OCI-M2 (cell line): ENCODE results near the gene CCNL2.

Source experiments
- DNase-seq: peaks from one replicate; lab custom pipeline; 2025; ENCODE audit not compliant: unreplicated experiment; lab: John Stamatoyannopoulos, UW

CCNL2 gene

DNA sequence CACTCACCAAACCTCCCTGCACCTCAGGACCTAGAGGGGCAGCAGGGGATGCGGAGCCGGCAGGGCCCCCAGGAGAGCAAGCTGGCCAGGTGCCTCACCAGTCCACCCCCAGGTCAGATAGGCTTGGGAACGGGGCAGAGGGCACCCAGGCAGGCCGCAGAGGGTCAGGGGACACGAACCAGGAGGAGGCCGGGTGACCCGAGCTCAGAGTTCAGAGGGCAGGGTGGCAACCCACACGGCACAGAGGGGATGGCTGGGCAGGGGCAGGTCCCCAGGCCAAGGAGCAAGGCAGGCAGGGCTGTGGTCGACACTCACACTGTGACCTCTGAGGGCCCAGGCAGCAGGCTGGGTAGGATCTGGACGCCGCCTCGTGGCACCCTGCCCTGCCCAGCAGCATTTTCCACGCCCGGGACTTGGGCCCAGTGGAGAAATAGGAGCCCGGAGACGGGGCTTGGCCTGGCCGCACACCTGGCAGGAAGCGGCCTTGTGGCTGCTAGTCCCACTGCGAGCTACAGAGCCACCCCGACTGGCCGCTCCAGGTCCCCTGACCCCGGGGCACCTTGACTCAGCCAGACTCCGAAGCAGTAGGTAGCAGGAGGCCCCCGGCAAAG, 55.2 kb downstream of the CCNL2 start:
- no peak for DNase-seq

- no peak for DNase-seq
Measured at GRCh38 chr1:1342584-1343115, 56.5 kb downstream of the CCNL2 start.

DNA sequence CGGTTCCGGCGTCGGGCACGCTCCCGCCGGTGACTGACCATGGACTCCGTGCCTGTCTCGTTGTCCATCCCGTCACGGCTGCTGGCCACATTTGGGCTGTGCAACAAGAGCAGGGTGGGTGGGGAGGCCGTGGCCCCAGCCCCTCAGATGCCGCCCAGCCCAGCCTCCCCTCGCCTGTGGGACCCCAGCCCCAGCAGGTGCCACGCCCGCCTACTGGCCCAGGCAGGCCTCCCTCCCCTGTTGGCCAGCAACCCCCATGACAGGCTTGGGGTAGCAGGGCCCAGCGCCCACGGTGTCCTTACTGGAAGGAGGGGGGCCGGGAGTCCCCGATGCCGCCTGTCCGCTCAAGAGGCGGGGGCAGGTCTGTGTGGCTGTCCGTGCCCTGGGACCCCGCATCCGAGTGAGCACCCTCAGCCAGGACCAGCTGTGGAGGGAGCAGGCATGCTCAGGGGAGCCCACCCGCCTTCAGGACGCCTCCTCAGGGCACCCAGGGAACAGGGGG, 57.0 kb downstream of the CCNL2 start:
- DNase-seq: no peak

GRCh38 chr1:1341549-1342021, 57.5 kb downstream of the CCNL2 start:
- no peak for DNase-seq

GRCh38 chr1:1340791-1341548, 58.2 kb downstream of the CCNL2 start:
- DNase-seq: no peak

- DNase-seq: no peak
Measured at GRCh38 chr1:1340185-1340584, 59.0 kb downstream of the CCNL2 start.

DNA sequence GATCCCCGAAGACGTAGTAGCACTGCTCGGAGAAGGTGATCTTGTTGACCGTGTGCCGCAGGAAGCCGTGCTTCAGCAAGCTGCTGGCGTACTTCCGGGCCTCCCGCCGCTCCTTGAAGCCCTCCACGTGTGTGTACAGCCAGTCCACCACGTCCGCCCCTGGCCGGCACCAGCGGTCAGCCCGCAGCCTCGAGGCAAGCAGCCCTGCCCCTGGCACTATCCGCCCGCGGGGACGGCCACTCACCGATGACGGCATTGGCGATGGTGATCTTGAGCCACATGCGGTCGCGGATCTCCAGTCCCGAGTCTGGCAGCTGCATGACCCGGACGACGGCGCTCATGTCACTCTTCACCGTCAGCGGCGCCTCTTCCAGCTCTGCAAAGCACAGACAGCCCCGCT, 60.9 kb downstream of the CCNL2 start:
- no peak for DNase-seq

- no peak for DNase-seq
Measured at GRCh38 chr1:1337793-1338147, 61.4 kb downstream of the CCNL2 start.

GRCh38 chr1:1336931-1337792, 62.0 kb downstream of the CCNL2 start:
- no peak for DNase-seq

GRCh38 chr1:1336446-1336845, 62.7 kb downstream of the CCNL2 start:
- no peak for DNase-seq

DNA sequence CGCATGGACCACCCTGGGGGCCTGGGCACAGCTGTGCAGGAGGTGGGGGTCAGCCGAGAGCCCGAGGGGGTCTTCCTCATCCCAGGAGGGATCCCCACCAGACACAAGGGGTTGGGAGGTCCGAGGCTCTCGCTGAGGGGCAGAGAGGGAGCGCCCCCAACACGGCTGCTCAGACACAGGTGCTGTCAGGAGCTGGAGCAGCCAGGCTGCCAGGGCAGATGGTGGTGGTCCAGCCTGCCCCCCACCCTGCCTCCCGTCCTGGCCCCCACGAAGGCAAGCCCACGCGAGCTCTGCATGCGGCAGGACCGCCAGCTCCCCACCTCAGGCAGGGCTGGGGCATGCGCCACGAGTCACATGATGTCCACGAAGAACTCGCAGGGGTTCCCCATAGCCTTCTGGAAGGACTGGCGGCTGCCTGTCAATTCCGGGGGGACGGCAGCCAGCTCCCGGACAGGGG, 63.3 kb downstream of the CCNL2 start:
- no peak for DNase-seq
